D721Med (cell line): ENCODE data around the gene R3HCC1L.
A peak's percentile ranks its signal among the peaks of the same experiment; 100 is the strongest.
"Not testable (repeated sequence)": the region's sequence is repeated elsewhere in the genome, so short reads cannot be mapped to it uniquely, and the experiment has no call there.

ENCODE experiments used
- DNase-seq: peaks from one replicate; pipeline ENCODE4 v3.0.0; 2011; ENCODE audit warnings: low spot score; ENCODE audit not compliant: insufficient read length
- FAIRE-seq: peaks from 2 replicates; lab custom pipeline; 2011; peaks lifted over from hg19 to GRCh38; lab: Jason Lieb, UNC
- TF ChIP-seq, protein P1 (sequence below): IDR thresholded peaks from 2 replicates; pipeline ENCODE4 v1.5.1; 2012; ENCODE audit warnings: mild to moderate bottlenecking, control low read depth; ENCODE audit not compliant: insufficient read depth; ENCODE audit errors: missing control alignments

Gene R3HCC1L

GRCh38 chr10:98173260-98173659, 38.8 kb downstream of the R3HCC1L start:
- FAIRE-seq, result no peak
- TF ChIP-seq, protein P1, sequence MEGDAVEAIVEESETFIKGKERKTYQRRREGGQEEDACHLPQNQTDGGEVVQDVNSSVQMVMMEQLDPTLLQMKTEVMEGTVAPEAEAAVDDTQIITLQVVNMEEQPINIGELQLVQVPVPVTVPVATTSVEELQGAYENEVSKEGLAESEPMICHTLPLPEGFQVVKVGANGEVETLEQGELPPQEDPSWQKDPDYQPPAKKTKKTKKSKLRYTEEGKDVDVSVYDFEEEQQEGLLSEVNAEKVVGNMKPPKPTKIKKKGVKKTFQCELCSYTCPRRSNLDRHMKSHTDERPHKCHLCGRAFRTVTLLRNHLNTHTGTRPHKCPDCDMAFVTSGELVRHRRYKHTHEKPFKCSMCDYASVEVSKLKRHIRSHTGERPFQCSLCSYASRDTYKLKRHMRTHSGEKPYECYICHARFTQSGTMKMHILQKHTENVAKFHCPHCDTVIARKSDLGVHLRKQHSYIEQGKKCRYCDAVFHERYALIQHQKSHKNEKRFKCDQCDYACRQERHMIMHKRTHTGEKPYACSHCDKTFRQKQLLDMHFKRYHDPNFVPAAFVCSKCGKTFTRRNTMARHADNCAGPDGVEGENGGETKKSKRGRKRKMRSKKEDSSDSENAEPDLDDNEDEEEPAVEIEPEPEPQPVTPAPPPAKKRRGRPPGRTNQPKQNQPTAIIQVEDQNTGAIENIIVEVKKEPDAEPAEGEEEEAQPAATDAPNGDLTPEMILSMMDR, result no peak
- DNase-seq, result no peak

DNA sequence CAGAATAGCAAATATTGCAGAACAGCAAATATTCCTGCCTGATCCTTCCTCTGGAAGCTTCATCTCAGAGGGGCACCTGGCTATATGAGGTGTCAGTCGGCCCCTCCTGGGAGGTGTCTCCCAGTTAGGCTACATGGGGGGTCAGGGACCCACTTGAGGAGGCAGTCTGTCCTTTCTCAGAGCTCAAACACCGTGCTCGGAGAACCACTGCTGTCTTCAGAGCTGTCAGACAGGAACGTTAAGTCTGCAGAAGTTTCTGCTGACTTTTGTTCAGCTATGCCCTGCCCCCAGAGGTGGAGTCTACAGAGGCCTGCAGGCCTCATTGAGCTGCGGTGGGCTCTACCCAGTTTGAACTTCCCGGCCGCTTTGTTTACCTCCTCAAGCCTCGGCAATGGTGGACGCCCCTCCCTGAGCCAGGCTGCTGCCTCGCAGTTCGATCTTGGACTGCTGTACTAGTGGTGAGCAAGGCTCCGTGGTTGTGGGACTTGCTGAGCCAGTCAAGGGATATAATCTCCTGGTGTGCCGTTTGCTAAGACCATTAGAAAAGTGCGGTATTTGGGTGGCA, 48.0 kb downstream of the R3HCC1L start:
- not testable (repeated sequence) for FAIRE-seq, DNase-seq

DNA sequence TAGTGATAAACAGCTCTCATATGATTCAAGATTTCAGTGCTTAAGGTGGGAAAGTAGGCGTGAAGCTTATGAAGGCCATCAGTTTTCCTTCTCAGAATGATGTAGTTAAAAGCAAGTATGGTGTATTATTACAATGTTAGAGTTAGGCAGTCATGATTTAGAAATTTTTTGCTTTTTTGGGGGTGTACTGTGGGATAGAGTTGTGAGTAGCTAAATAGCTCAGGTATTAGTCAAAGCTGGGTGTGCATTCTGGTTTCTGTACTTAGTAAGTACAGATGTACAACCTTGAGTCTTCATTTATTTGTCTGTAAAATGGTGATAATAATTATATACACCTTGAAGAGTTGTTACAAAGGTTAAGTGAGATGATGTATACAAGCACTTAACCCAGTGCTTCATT, 52.2 kb downstream of the R3HCC1L start:
- FAIRE-seq, result no peak

GRCh38 chr10:98190773-98191172, 56.3 kb downstream of the R3HCC1L start:
- not testable (repeated sequence) for FAIRE-seq, DNase-seq

More for the DNA sequence above, 52.2 kb downstream of the R3HCC1L start:
- DNase-seq, result no peak
- TF ChIP-seq, protein P1, result no peak

- DNase-seq (no peak), FAIRE-seq (peak; percentile 46)
These were observed 58.6 kb downstream of the R3HCC1L start for GRCh38 chr10:98193037-98193436.

GRCh38 chr10:98194633-98195032, 60.2 kb downstream of the R3HCC1L start:
- DNase-seq, result no peak
- FAIRE-seq, result no peak
- TF ChIP-seq, protein P1, result no peak

More at GRCh38 chr10:98193037-98193436, 58.6 kb downstream of the R3HCC1L start:
- TF ChIP-seq, protein P1, result no peak

DNA sequence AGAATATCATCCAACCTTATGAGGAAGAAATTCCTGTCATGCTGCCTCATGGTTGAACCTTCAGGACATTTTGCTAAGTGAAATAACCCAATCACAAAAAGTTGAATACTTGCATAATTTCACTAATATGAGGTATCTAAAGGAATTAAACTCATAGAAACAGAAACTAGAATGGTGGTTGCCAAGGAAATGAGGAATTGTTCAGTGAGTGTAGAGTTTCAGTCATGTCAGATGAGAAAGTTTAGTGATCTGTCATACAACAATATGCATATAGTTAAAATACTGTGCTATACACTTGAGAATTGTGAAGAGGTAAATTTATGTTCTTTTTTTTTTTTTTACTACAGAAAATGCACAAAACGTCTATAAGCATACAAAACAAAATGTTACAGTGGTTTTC, 60.7 kb downstream of the R3HCC1L start:
- DNase-seq (no peak), FAIRE-seq (no peak)
- TF ChIP-seq, protein P1, result no peak

DNA sequence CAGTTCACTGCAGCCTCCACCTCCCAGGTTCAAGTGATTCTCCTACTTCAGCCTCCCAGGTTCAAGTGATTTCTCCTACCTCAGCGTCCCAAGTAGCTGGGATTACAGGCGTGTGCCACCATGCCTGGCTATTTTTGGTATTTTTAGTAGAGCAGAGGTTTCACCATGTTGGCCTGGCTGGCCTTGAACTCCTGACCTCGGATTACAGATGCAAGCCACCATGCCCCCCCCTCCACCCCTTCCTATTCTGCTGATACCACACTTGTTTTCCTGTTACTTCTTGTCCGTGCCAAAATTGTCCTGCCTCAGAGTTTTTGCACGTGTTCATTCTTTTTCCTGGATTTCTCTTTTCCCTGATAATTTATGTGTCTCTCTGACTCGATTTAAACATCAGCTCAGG, 62.5 kb downstream of the R3HCC1L start:
- no peak for FAIRE-seq
- DNase-seq, result no peak
- TF ChIP-seq, protein P1, result no peak
